Measurements from ENCODE around the gene MYRF.

DNA sequence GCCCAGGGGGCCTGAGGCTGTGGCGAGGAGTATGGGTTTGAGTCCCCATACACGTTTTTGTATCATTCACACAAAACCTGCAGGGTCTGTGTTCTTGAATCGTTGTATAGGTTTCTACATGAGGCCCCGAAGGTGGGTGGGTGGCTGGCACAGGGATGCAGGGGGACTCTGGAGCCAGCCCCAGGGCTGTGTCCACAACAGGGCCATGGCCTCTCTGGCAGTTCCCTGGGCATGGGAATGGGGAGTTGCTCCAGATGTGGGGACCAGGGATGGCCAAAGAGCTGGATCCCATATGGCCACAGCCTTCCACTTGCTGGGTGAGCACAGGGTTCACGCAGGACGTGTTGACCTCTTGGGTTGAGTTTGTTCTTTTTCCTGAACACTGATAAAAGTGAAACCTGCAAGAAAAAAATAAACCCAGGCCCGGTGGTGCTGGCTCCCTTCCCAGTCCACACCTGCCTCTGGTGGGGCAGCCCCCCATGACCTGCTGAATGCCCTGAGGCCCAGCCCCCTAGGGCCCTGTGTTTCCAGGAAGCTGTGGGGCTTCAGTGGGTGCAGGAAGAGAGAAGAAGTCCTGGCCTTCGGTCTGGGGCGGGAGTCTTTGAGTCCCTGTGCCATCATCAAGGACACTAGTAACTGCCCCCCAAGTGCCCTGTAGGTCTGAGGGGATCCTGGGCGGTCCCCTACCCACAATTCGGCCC, 16.1 kb downstream of the MYRF start:
- no peak for TF ChIP-seq EZH2phosphoT487 (IDR thresholded peaks at IDR 0.05; ENCODE audit: borderline replicate concordance, low read length)
- TF ChIP-seq CTCF (IDR thresholded peaks at IDR 0.05; ENCODE audit: low read depth, low read length, poor library complexity, severe bottlenecking): no peak
